NCI-H2081 (cell line): ENCODE measurements around the gene GRIP2.

ENCODE experiments used
- DNase-seq, 2 experiments: peaks; one replicate each; lab custom pipeline; 2025; lab: John Stamatoyannopoulos, UW

The GRIP2 gene

GRCh38 chr3:14453876-14454638 lies 86.1 kb downstream of the GRIP2 start:
- no peak for DNase-seq

DNA sequence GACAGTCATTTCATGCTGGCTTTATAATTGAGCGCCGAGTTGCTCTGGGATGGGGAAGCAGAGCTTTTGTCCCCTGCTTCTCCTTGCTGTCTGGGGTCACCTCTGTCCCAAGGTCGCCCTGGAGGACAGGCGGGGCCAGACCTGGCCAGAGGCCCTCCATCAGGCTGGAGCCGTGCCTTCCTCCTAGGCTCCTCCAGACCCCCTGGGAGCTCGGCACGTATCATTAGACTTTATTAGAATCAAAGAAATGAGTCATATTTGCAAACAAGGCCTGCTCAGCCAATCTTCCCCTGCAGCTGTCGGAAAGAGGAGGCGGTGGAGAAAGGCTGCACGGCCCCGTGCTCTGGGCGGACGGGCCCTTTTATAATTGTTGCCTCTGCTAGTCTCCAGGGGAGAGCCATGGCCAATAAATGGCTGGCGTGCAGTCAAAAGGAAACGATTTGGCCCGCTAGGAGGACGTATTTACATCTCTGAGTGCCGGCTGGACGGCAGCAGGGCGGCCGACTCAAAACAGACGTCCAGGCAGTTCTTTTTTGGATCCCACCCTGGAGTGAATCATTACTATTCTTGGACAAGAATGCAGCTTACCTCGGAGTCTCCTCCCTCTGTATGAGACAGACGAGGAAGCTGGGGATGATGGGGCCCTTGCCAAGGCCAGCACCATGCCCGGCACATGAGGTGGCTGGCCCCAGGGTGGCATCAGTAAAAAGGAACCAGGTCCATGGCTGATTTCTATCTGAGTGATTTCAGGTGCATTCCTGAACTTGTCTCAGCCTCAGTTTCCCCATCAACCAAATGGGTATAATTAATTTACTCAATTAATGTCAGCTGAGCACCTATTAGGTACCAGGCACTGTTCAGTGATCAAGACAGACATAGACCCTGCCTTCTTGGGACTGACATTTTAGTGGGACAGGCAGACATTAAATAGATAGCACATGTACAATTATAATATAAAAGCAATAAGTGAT lies 87.1 kb downstream of the GRIP2 start:
- DNase-seq, result peak; percentile 87 to 98

DNA sequence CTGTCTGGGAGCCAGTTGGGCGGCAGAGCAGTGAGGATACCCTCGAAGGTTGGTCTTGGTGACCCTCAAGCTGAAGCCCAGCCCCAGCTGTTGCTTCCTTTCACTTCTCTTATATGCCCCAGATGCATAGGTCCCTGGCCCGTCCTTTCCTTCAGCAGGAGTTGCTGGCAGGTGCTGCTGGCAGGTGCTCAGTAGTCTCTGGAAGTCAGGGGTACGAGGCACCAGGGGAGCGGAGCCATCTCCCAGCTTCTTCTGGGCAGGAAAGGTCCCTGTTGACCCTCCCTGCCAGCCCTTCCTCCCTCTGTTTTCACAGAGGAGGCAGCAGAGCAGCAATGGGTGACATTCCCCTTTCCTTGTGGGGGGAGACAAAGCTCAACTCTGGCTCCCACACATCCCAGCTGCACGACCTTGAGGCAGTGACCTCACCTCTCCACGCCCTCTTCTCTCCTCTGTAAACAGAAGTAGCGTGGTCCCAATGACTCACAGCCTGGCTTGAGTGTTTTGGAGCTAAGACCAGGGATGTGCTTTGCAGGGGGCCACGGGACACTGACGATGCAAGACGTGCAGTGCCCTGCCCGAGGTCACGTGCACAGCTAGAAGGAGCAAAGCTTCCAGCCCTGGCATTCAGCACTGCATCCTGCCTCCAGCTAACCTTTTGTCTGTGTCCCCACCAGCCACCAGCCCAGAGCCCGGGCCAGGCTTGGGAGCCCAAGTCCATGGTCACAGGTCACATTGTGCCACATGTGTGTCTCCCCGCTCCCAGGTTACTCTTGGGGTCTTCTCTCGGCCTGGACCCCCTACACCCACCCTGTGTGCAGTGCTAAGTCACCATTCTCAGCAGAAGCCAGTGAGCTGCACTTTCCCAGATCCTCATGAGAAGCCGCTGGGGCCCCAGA lies 88.0 kb downstream of the GRIP2 start:
- no peak for DNase-seq

- no peak for DNase-seq
These were observed 89.1 kb downstream of the GRIP2 start for GRCh38 chr3:14450922-14451606.

DNA sequence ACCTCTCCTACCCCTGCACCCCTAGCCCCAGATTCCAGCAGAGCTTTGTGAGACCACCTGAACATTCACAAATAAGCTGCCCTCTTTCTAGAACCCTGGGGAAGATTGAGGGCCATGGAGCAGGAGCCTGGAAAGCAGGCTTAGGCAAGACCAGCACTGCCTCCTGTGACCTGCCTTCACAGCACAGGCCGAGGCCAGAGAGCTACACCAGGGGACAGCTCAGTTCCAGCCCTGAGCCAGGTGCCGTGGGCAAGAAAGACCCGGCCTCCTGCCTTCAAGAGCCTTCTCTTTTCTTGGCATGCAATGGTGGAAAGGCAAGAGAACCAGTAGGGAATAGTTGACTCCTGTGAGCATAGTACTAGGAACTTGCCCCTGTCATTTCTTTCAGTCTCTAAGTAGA lies 89.6 kb downstream of the GRIP2 start:
- DNase-seq, result no peak

DNA sequence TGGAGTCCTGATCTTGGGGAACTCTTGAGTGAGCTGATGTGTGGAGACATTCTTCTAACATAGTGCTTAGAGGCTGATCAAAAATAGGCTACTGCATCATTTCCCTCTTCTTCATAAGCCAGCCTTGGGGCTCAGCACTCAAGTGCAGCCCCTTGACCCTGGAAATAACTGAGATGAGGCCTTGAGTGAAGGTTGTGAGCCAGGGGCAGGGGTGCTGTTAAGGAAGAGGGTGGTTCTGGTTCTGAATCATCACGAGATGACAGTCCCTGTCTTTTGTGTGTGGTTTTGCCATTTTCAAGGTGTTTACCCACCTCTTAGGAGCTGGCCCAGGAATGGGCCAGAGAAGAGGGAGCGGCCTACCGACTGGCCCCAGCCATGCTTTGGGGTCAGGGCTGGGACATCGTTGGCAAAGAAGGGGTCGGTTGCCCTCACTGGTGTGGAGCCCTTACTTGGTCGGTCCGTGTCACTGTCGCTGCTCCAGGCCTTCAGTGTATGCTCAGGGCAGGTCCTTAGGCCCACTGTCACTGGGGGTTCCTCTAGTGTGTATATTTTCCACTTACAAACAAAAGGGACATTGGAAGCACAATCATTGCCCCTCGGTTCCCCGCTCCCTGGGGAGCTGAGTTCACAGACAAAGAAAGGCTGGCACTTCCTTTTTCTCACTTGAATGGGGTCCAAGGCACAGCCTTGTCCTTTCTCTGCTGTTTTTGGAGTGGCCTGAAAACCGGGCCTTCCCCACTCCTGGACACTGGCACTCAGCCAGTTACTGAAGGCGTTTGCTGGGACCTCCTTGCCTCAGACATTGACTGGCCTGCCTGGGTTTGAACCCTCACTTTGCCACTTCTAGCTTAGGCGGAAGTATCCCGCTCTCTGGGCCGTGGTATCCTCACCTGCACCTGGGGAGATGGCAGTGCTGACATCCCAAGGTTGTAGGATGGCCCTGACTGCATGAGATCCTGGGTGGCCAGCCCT lies 91.1 kb downstream of the GRIP2 start:
- DNase-seq, result no peak

DNA sequence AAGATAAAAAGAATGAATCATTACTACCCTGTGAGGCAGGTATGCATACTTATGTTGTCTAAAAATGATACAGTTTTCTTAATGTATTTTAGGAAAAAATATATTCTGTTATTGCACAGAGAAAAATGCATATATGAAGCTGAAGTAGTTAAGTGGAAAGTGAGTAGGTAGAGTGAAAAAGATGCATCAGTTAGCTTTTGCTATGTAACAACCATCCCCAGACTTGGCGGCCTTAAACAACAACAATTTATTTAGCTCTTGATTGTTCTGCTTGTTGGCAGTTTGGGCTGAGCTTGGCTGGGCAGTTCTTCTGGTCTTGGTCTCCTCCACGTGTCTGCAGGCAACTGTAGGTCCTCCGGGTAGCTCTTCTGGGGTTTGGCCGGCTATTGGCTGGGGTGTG lies 92.1 kb downstream of the GRIP2 start:
- DNase-seq, result no peak

DNA sequence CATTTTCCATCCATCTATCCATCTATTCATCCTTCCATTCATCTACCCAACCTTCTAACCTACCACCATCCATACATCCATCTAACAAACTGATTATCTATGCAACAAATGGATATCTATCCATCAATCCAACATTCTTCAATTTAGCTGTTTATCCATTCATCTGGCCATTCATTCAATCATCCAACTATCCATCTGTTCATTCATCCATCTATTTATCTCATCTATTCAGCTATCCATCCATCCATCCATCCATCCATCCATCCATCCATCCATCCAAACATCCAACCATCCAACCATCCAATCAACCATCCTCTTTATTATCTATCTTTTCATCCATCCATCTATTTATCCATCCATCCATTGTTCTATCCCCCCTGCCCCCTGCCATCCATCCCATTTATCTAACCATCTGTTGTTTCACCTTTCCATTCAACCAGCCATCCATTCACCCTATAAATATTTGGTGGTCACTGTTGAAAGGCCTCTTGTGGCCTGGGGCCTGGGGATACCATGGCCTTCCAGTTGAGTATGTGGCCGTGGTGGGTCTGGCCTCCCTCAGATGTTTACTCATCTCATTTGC lies 93.1 kb downstream of the GRIP2 start:
- DNase-seq, result no peak

DNA sequence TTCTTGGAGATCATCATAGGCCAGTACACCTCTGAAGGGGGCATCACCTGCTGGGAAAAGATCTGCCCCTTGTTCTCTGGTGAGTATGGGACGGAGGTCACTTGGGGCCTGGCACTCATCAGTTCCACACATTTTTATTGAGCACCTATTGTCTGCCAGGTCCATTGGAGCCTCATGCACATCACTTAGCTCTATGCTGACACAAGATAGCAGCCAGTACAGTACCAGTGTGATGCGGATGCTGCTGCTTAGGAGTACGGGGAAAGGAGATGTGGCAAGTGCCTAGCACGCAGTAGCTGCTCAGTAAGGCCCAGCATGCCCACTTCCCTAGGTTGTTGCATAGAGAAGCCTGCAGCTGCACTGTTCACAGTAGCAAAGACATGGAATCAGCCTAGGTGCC lies 94.4 kb downstream of the GRIP2 start:
- no peak for DNase-seq

GRCh38 chr3:14444380-14444779 lies 95.8 kb downstream of the GRIP2 start:
- DNase-seq, result no peak

DNA sequence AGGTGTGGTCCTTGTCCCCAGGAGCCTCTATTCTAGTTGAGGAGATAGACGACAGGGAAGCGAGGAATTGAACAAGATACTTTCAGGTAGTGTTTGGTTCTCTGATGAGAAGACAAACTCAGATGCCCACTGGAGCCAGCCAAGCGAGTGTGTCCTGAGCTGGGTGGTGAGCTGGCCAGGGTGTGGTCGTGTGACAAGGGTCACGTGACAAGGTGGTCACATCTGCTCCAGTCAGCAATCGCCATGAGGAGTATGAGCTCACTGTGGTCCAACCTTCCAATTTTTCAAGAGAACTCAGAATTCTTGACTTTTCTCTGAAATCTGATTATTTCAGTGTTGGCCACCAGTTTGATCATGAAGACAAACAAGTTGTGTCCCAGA lies 98.2 kb downstream of the GRIP2 start:
- DNase-seq, result no peak

GRCh38 chr3:14441240-14441919 lies 98.8 kb downstream of the GRIP2 start:
- DNase-seq, result no peak

DNA sequence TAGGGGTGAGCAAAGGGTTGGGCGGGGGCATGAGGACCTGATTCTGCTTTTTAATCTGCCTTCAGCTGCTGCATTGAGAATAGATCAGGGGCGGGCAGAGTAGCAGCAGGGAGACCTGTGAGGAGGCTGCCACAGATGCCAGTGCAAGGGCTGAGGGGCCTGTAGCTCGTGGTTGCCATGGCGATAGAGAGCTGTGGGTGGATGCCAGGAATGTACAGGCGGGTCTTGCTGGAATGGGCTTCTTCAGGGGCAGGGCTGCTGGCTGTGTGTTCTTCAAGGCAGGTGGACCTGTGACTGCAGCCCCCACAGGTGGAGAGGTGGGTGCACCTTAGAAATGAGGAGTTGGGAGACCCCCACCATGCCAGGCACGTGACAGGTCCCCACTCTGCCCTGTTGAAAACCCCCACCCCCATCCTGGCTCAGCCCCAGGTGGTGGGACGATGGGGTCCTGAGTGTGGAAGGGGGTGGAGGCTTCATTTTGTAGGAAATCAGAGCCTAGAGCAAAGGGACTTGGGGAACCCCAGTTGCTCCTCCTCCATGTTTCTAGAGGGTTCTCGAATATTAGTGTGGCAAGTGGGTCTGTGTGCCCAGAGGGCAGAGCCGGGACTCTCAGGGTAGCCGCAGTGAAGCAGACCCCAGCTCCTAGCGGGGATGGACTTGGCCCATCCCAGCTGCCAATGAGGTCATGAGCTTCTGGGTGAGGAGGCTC lies 99.5 kb downstream of the GRIP2 start:
- DNase-seq, result peak in 1 of 2 experiments; percentile 12

- DNase-seq, result no peak
These were observed 100.0 kb downstream of the GRIP2 start for GRCh38 chr3:14440168-14440518.

GRCh38 chr3:14439501-14440167 lies 100.5 kb downstream of the GRIP2 start:
- DNase-seq, result peak; percentile 81 to 92
